SK-N-MC (cell line): ENCODE data around the gene FOXO3B.
"Not testable (repeated sequence)": the region's sequence is repeated elsewhere in the genome, so short reads cannot be mapped to it uniquely, and the experiment has no call there.

ENCODE experiments used
- EZH2 ChIP-seq: fragments of 200-600 bp; sonication (generic); IDR thresholded peaks from one replicate; pipeline ENCODE4 v1.6.1; 2017; ENCODE audit warnings: antibody characterized with exemption
- POLR2AphosphoS5 ChIP-seq: IDR thresholded peaks from 2 replicates; pipeline ENCODE4 v1.6.1; 2012; ENCODE audit warnings: mild to moderate bottlenecking, low read depth, low read length, borderline replicate concordance

DNA sequence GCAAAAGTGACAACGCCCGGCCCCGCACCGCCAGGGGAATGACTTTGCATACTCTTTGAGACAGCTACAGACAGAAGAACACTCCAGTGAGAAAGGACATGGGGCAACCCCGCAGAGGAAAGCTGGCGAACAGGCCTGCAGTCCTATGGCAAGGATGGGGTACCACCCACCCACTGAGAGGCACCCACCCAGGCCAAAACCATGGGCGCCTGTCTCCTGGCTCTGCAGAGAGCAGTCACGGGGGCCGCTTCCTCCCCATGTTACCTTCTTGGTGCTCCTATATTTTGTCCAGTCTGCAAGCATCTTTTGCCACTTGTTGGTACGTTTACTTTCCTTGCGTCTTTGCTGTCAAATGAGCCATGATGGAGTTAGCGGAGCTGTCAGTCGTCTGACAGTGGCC, 43.8 kb downstream of the FOXO3B start:
- not testable (repeated sequence) for TF ChIP-seq EZH2, POLR2AphosphoS5
